GM19463 (cell line): ENCODE results near the gene QRICH2.
A peak's percentile ranks its signal among the peaks of the same experiment; 100 is the strongest.
"Not testable (repeated sequence)": the region's sequence is repeated elsewhere in the genome, so short reads cannot be mapped to it uniquely, and the experiment has no call there.

Source experiments
- ATAC-seq: cut with Tn5 transposase; IDR thresholded peaks from one replicate; pipeline ENCODE4 v1.9.1; 2021; ENCODE audit warnings: mild to moderate bottlenecking, moderate library complexity; ENCODE audit not compliant: unreplicated experiment

Gene QRICH2

DNA sequence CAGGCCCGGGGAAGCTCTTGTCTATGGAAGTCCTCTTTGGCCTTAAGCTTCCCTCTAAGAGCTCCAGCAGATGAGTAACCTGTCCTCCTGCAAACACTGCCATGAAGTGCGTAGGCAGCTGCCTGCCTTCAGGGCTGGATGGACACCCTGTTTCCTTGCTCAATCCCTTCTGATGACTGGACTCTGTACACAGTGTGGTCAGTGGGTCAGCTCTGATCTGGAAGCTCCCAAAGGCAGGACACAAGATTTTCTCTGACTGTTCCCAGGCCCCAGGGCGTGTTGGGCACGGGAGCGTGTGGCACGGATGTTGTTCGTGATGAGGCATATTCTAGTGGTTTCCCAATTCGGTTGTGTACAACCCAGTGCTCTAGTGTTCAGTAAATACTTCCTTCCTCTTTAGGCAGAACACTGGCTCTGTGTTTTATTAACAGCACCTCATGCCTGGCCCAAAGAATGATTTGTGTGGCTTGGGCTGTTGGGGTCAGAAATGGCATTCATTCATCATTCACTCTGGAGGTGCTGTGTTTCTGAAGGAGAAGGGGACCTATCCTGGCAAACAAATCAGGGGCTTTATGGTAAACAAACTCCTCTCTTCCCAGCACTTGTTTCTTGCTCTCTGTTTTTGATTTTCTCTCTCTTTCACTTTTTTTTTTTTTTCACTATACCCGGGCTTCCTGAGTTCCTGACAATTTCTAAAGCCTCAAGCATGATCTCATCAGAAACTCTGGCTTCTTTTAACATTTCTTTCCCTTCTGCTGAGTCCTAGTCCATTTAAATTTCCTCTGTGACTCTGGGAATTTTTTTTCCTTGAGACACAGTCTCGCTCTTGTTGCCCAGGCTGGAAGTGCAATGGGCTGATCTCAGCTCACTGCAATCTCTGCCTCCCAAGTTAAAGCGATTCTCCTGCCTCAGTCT lies 55.8 kb downstream of the QRICH2 start:
- ATAC-seq: peak; percentile 45

DNA sequence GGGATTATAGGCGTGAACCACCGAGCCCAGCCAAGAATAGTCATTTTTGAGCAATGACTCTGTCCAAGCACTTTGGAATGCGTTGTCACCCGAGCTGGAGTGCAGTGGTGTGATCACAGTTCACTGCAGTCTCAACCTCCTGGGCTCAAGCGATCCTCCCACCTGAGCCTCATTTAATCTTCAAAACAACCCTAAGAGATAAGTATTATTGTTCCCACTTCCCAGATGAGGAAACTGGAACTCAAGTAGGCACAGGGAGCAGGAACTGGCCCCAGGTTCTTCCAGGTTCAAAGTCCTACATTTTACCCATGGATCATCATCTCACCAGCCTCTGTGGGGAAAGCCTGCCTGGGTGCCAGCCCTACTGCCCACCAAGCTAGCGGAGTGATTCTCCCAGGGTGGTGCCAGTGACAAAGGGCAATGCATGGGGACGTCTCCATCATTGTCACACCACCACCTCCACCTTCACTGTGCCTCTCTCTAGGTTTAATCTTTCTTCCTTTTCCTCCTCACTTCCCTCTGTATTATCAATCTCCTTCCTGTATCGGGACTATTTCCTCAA lies 56.5 kb downstream of the QRICH2 start:
- no peak for ATAC-seq

DNA sequence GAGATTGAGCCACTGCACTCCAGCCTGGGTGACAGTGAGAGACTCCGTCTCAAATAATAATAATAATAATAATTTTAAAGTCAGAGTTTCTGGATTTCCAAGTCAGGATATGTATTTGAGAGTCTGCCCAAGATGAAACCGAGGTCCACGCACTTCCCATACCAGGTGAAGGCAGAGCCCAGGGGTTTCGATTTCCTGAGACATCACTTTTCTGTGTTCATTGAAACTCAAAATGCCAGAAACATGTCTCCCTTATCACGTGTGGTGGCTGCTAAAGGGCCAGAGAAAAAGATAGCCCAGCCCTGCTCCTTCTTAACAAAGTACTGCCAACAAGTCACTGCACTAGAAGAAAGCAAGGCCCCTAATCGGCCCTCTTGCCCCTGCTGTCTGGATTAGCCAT lies 57.9 kb downstream of the QRICH2 start:
- no peak for ATAC-seq

DNA sequence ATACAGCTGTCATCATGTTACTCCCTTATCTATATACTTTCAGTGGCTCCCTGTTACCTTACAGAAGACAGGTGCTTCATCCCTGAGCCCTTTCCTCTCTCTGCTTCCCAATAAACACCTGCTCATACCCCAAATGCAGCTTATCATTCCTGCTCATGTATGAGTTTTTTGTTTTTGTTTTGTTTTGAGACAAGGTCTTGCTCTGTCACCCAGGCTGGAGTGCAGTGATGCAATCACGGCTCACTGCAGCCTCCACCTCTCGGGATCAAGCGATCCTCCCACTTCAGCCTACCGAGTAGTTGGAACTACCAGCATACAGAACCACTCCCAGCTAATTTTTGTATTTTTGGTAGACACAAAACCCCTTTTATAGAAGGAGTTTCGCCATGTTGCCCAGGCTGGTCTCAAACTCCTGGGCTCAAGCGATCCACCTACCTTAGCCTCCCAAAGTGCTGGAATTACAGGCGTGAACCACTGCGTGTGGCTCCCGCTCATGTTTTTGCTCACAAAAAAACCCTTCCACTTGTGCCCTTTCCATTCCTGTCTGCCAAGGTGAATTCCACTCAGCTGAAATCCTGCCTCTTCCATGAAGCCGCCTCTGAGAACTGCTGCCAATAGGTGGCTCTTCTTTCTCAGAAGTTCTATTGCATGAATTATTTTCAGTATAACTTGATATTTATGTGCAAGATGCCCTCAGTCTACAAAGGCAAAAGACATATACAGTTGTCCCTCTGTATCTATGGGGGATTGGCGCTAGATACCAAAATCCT lies 59.9 kb downstream of the QRICH2 start:
- ATAC-seq: no peak

DNA sequence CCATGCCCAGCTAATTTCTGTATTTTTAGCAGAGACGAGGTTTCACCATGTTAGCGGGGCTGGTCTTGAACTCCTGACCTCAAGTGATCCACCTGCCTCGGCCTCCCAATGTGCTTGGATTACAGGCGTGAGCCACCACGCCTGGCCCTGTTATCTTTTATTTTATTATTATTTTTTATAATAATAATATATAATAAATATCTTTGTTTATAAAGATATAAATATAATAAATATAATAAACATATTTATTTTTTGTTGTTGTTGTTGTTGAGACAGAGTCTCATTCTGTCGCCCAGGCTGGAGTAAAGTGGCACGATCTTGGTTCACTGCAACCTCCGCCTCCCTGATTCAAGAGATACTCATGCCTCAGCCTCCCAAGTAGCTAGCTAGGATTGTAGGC lies 60.8 kb downstream of the QRICH2 start:
- no peak for ATAC-seq

DNA sequence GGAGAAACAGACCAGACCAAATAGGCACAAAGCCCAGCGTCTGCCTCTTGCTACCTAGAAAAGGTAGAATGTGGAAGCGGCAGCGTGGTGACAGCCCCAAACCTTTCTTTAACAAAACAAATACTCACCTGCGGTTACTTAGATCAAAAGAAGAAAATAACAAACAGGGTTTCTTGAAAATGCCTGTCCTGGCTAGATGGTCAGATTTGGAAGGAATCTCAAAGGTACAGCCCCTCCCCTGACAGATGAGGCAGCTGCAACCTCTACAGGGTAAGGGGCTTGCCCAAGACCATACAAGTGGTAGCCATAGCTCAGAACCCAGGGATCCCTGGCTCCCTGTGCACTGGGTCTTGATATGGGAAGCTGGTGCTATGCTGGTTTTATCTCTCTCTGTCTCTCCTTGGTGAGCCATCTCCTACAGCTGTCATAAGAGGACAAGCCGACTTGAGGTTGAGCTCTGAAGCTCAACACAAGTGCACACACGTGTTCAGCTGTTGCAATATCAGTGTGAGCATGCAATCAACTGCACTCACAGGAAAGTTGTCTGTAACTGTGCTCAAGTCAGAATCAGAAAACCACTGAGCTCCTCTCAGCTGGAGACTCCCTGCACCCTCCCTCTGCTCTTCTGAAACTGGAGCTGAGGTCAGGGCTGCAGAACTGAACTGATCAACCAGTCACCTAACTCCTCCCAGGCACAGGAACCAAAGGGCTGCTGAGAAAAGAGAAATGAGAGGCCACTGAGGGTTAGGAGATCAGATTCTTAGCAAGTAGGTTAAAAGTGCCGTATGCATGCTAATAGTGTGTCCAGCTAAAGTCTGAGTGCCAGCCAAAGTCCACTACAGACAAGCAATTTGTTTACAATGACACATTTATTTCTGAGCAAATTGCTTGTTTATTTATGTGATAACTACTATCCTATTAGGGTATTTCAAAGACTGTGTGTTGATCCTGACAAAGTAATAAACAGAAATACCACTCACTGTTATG lies 61.7 kb downstream of the QRICH2 start:
- peak; percentile 96 for ATAC-seq

DNA sequence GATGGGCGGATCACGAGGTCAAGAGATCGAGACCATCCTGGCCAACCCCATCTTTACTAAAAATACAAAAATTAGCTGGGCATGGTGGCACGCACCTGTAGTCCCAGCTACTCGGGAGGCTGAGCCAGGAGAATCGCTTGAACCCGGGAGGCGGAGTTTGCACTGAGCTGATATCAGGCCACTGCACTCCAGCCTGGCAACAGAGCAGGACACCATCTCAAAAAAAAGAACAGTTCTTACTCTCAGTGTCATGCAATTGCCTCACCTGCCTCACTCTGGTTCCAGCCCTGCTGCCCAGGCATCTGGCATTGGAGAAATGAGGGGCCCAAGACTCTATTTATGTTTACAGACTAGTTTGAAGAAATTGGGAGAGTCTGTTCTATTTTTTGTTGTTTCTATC lies 63.4 kb downstream of the QRICH2 start:
- ATAC-seq: not testable (repeated sequence)

DNA sequence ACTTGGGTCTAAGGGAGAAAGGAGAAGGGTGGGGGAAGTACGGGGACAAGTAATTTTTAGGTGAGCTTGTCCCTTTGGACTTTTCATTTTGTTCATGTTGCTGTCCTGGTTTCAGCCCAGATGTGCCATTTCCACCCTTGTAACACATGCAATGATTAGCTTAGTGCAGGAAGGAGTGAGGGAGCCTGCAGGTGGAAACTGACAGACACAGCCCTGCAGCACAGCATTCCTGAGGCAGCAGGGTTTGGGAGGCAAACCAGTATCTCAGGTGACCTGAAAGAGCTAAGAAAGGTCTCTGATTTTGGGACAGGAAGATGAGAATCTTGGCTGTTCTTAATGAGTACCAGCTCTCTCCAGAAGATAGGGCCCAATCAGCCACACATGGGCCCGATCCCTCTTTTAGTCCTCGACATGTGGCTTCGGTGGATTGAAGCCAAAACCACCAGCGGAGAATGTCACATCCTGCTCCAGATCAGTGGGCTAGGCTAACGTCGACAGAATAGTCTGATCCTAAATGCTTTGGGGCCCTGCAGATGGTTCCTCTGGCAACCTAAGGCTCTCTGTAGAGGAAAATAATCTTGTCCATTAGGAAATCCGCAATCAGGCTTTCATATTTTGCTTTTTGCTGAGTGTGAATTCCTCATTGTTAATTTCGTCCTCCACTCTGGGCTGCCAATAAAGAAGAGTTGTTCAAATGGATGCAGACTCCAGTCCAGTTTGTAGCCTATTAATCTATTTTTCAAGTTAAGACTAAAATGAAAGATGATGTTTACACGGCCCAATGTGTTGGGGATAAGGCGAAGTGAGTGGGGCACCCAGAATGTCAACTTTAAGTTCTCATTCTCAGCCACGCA lies 64.0 kb downstream of the QRICH2 start:
- ATAC-seq: no peak

DNA sequence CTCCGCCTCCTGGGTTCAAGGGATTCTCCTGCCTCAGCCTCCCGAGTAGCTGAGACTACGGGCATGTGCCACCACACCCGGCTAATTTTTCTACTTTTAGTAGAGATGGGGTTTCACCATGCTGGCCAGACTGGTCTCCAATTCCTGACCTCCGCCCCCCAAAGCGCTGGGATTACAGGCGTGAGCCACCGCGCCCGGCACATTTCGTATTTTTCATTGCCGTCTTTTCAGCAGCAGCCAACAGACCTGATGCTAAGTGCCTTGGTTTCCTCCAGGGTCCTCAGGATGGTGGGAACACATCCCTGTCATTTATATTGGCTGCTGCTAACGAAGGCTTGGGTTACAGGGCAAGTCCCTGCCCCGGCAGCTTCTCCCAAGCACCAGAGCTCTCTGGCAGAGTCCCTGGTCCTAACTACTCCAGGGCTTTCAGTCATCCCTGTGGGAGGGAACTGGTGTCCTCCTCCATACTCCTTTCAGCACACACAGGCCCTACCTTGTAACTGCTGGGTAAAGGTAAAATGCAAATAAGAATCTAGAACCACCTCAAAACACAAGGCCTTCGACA lies 66.3 kb downstream of the QRICH2 start:
- no peak for ATAC-seq

DNA sequence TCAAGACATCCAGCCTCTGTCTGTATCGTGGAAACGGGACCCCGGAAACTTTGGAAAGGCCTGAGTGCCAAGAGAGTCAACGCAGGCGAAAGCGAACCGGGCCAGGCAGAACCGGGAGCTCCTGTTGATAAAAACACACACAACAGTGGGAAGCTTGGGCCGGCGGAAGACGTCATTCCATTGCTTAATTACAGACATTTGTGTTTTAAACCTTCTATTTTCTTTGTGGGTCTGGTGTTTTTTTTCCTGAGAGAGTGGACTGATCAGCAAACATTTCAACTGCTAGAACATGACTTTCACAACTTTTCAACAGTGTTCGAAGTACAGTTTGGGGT lies 66.9 kb downstream of the QRICH2 start:
- no peak for ATAC-seq

DNA sequence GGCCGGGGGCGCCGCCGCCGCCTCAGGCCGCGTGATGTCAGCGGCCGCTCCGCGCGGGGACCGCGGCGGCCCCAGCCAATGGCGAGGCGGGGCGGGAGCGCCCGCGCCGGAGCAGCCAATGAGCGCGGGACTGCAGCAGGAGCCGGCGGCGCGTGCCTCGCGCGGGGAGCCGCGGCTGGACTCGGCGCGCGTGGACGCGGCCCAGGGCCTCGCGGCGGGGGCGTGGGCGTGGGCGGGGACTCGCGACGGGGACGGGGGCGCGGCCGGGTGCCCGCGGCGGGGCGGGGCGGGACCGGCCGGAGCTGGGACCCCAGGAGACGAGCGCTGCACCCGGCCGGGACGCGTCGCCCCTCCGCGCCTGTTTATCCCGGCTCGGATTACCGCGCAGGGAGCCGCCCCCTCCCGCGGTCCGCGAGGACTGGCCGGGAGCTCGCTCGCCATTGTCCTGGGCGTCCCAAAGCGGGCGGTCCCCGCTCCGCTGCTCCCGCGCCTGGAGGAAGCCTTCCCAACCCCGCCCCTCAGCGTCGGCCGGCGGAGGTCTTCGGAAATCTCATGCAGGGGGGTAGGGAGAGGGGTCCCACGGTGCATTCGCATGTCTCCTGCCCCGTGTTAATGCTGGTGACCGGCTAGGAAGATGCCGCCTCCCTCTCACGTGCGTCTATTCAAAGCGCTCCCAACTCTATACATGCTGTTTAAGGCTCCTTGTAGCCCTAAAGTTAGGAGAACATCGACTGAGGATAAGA lies 67.4 kb downstream of the QRICH2 start, which contains the start of gene RNF157:
RNF157 (minus strand) TSS at position 33 of the 743 bp plus-strand sequence. CDS start 253 bp downstream, outside the sequence.
- ATAC-seq: peak; percentile 80

DNA sequence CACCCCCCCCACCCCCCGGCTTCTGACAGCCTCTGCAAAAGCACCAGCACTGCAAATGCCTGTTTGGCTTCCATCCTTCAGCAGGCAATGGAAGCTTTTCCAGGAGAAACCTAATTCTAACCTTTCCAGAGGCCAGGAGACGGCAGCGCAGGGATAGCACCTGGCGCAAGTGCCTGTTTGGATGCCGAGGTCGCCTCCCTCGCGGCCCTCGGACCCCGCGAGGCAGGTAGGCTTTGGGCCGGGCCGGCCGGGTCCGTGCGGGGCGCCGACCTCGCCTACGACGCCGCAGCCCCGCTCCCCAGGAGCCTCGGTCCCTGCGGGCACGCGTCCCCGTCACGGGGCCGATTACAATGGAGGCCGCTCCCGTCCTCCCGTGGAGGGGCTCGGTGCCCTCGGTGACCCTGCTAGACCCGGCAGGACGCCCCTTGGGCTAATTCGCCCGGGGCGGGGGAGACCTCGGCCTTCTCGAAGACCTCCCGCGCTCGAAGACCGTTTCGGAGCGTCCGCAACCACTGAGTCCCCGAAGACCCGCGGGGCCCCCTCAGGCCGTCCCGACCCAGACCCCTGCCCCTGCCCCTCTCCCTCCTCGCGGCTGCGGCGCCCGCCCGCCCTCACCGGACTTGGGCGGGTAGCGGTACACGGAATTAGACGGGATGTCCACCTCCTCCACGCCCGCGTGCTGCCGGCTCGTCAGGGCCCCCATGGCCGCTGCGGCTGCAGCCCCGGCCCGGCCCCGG lies 68.4 kb downstream of the QRICH2 start:
- peak; percentile 6 for ATAC-seq

DNA sequence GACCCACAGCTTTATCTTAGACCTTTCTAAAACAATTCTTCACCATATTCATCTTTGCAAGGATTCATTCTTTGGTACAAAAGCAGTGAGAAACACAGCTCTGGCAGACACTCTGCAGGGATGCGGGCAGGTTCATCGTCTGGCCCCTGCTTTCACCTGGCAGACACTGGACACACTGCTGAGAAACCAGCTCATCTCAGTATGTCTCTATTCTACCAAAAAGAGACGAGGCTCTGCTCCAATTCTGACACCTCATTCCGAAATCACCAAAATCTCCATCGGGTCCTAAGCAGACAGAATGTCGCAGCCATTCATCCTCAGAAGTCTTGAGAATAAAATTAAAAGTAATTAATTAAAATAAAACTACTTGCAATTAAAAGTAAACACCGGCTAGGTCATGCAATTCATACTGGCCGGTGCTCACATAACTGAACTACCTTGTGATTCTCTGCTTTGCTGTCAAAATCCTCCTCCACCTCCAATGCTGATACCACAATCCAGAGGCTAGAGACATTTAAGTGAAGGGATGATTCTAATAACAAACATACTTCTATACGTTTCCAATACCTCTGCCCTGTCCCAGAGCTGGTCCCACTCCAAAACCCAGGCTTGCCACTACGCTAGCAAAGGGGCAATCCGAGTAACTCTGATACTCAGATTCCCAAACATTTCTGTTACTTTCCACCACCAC lies 69.1 kb downstream of the QRICH2 start:
- no peak for ATAC-seq

DNA sequence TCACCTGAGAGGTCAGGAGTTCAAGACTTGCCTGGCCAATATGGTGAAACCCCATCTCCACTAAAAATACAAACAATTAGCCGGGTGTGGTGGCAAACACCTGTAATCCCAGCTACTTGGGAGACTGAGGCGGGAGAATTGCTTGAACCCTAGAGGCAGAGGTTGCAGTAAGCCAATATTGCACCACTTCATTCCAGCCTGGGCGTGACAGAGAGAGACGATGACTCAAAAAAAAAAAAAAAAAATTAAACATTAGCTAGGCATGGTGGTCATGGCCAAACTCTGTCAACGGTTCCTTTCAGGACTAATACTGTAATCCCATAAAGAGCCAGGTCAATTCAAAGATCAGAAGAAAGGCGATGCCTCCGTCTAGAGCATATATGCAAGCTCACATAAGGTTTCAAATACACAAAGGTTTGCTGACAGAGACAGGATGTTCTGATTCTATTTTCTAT lies 70.2 kb downstream of the QRICH2 start:
- ATAC-seq: no peak

DNA sequence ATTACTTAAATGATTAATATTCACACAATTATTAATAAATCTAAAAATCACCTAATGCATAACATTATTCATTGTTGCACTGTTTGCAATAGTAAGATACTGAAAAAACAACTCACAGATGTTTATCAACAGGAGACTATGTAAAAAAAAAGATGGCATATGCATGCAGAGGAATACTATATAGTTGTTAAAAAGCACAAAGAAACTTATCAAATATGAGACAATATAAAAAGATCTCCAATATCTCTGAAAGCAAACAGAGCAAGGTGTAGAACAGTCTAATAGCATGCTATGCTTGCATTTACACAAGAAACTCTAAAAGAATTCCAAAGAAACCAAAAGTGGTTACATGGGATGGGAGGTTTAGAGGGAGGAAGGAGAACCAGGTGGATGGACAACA lies 71.5 kb downstream of the QRICH2 start:
- ATAC-seq: no peak

DNA sequence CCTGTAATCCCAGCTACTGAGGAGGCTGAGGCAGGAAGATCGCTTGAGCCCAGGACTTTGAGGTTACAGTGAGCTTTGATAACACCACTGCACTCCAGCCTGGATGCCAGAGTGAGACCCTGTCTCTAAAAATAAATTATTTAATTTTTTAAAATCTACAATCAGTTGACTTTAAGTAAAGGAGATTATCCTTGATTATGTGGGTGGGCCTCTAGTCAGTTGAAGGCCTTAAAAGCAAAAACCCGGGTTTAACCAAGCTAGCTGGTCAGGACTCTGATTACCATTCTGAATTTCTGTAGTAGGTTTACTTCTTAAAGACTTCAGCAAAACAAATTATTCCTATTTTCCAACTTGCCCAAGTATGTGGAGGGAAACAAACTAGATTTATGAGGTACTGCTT lies 72.2 kb downstream of the QRICH2 start:
- ATAC-seq: no peak

DNA sequence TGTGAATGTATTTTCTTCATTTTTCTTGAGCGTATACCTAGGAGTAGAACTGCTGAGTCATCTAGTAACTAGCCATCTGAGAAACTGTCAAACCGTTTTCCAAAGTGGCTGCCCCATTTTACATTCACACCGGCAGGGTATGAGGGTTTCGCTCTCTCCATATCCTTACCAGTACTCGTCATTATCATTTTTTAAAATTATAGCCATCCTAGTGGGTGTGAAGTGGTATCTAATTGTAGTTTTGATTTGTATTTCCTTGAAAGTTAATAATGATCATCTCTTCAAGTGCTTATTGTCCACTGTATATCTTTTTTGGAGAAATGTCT lies 73.8 kb downstream of the QRICH2 start:
- no peak for ATAC-seq
